Ishikawa (cell line): Measurements from ENCODE around the gene CACNA1E.

Experiments used
- CEBPB ChIP-seq: IDR thresholded peaks from 2 replicates; pipeline ENCODE4 v1.6.1; 2012
- CREB1 ChIP-seq: IDR thresholded peaks from 2 replicates; pipeline ENCODE4 v1.6.1; 2012; ENCODE audit warnings: low read depth
- EGR1 ChIP-seq: IDR thresholded peaks from 2 replicates; pipeline ENCODE4 v1.6.1; 2012
- EP300 ChIP-seq: IDR thresholded peaks from 2 replicates; pipeline ENCODE4 v1.6.1; 2012; ENCODE audit warnings: borderline replicate concordance
- FOXM1 ChIP-seq: IDR thresholded peaks from 2 replicates; pipeline ENCODE4 v1.6.1; 2012; ENCODE audit warnings: low read depth, borderline replicate concordance
- MAX ChIP-seq: IDR thresholded peaks from 2 replicates; pipeline ENCODE4 v1.6.1; 2012
- NFIC ChIP-seq: IDR thresholded peaks from 2 replicates; pipeline ENCODE4 v1.6.1; 2012
- RAD21 ChIP-seq: IDR thresholded peaks from 2 replicates; pipeline ENCODE4 v1.6.1; 2012; ENCODE audit warnings: low read depth
- REST ChIP-seq: IDR thresholded peaks from 2 replicates; pipeline ENCODE4 v1.6.1; 2012; ENCODE audit warnings: low read depth, mild to moderate bottlenecking
- TAF1 ChIP-seq: IDR thresholded peaks from 2 replicates; pipeline ENCODE4 v1.6.1; 2012; ENCODE audit warnings: low read depth, mild to moderate bottlenecking
- TCF12 ChIP-seq: IDR thresholded peaks from 2 replicates; pipeline ENCODE4 v1.6.1; 2012; ENCODE audit warnings: low read depth
- TEAD4 ChIP-seq: IDR thresholded peaks from 2 replicates; pipeline ENCODE4 v1.6.1; 2012
- USF1 ChIP-seq: IDR thresholded peaks from 2 replicates; pipeline ENCODE4 v1.6.1; 2012
- YY1 ChIP-seq: IDR thresholded peaks from 2 replicates; pipeline ENCODE4 v1.6.1; 2012; ENCODE audit warnings: low read depth
- ZBTB7A ChIP-seq: IDR thresholded peaks from 2 replicates; pipeline ENCODE4 v1.6.1; 2012; ENCODE audit warnings: low read depth

Gene CACNA1E

GRCh38 chr1:181603735-181604410, 120.6 kb downstream of the CACNA1E start:
- TF ChIP-seq TEAD4, result no peak

- TF ChIP-seq REST, result no peak
- TF ChIP-seq TCF12, result no peak
- TF ChIP-seq ZBTB7A, result no peak
- no peak for TF ChIP-seq NFIC
Measured at GRCh38 chr1:181604482-181605249, 121.3 kb downstream of the CACNA1E start.

GRCh38 chr1:181607524-181607923, 124.2 kb downstream of the CACNA1E start:
- TF ChIP-seq CREB1 (no peak), TCF12 (no peak), REST (no peak)

GRCh38 chr1:181608386-181608785, 125.1 kb downstream of the CACNA1E start:
- no peak for TF ChIP-seq YY1
- TF ChIP-seq MAX, result no peak
- TF ChIP-seq EGR1, result no peak
- no peak for TF ChIP-seq USF1
- TF ChIP-seq FOXM1, result no peak
- no peak for TF ChIP-seq REST
- no peak for TF ChIP-seq CREB1
- no peak for TF ChIP-seq EP300
- no peak for TF ChIP-seq ZBTB7A
- TF ChIP-seq CEBPB, result no peak
- no peak for TF ChIP-seq TCF12
- TF ChIP-seq RAD21, result no peak
- TF ChIP-seq TAF1, result no peak
- no peak for TF ChIP-seq TEAD4
- no peak for TF ChIP-seq NFIC

GRCh38 chr1:181608948-181609347, 125.6 kb downstream of the CACNA1E start:
- no peak for TF ChIP-seq CREB1
- no peak for TF ChIP-seq USF1
- TF ChIP-seq EP300, result no peak
- no peak for TF ChIP-seq YY1
- TF ChIP-seq RAD21, result no peak
- TF ChIP-seq FOXM1, result no peak
- no peak for TF ChIP-seq CEBPB
- TF ChIP-seq TCF12, result no peak
- no peak for TF ChIP-seq TEAD4
- TF ChIP-seq ZBTB7A, result no peak
- no peak for TF ChIP-seq NFIC
